GM21528 (cell line): ENCODE measurements around the gene VCP.
A peak's percentile ranks its signal among the peaks of the same experiment; 100 is the strongest.

Experiments
- ATAC-seq: cut with Tn5 transposase; IDR thresholded peaks from one replicate; pipeline ENCODE4 v1.9.1; 2021; ENCODE audit warnings: mild to moderate bottlenecking, moderate library complexity; ENCODE audit not compliant: unreplicated experiment, low FRiP score

The VCP gene

DNA sequence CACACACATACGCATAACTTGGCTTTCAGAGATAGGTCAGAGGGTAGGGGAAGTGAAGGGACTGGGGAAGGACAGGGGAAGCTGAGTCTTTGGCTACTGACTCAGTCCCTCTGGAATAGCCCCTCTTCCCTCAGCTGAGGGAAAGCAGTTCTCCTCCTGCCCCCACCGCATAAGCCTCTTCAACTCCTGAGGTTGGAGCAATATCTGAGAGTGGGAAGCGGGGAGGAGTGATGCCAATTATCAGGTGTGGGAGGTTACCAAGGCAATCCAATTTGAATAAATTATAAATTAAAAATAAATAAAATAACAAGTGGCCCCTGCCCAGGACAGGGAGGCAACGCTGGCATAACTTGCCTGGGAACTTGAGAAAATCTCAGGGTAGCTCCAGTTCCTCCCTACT is 32.2 kb upstream of the VCP start:
- no peak for ATAC-seq

DNA sequence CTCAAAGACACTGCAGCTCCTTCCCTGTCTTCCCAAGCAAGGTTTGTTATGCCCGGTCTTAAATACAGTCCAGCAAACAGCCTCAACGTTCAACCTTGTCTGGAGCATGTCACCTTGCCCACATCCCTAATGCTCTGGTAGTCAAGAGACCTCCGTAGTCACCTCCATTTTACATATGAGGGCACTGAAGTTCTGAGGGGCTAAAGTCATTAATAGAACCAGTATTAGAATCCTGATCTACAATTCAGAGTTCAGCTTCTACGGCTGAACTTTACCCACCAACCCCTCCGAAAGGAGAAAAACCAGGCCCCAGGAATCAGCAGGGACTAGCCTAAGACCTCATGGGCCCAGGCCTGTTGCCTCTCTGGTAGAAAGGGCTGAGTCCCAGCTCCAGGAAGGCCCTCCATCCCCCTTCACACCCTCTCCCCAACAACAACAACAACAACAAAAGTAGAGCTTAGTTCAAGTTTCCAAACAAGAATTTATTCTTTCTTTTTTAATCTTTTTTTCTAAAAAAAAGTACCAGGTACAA is 31.3 kb upstream of the VCP start:
- ATAC-seq: no peak

DNA sequence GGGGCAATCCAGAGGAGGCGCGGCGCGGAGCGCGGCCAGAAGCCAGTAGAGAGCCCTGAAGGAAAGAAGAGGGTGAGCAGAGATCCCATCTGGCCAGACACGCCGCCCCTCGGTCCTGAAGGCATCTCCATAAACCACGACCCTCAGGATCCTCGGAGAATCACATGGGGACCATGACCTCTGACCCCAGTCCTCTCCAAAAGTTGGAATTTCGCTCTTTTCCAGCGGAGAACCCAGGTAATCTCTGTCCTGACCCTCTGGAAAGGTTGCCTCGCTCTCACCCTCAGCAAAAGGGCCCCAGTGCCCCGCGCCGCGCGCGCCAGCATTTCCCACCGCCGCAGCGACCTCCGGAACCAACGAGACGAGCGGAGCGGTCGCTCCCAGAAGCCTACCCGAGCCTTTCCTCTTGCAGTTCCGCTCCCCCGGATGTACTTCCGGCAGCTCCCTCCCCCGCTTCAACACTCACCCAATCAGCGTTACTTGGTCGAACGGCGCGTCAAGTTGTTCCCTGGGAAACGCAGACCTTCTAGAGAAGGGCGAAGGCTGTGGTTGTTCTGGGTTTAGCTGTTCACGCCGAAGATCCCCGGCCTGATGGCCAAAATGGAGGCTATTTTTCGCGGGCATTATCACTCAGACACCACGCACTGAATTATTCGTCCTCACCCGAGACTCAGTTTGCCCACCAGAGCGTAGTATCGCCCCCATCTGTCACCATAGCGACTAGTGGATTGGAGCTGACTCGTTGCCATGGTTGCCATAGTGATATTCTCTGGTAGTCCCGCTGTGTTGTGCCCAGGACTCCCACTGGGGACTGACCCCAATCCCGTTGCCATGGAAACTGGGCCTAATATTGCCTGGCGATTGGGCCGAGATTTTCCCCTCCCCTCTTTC is 30.6 kb upstream of the VCP start, which contains the start of gene STOML2:
TSS of gene STOML2 (minus strand) at position 363 of the 891 bp plus-strand sequence. CDS start at position 326, 37 bp downstream.
- peak; percentile 83 for ATAC-seq

DNA sequence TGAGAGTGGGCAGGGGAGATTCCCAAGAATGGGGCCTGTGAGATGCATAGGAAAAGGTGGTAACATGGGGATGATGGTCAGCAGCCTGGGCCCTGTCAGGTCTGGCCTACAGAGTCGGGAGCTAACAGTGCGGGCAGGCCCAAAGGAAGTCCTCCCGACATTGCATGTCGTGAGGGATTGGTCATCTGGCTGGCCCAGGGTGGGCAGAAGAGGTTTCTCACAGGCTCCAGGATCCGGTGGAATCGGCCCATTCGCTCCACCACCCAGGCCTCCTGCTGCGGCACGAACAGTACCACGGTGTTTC is 30.0 kb upstream of the VCP start:
- peak; percentile 3 for ATAC-seq

DNA sequence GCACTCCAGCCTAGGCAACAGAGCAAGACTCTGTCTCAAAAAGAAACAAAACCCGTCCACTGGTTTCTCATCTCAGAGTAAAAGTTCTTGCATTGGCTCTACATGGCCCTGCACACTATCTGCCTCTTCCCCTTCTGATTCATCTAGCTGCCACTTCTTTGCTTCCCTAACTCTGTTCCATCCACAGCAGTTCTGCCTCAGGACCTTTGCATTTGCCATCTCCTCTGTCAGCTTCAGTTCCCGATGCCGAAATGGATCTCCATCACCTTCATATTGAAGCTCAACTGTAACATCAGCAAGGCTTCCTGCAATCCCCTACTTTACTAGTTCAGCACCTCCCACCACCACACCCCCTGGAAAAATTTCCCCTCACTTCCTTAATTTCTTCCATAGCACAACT is 25.1 kb upstream of the VCP start:
- no peak for ATAC-seq

DNA sequence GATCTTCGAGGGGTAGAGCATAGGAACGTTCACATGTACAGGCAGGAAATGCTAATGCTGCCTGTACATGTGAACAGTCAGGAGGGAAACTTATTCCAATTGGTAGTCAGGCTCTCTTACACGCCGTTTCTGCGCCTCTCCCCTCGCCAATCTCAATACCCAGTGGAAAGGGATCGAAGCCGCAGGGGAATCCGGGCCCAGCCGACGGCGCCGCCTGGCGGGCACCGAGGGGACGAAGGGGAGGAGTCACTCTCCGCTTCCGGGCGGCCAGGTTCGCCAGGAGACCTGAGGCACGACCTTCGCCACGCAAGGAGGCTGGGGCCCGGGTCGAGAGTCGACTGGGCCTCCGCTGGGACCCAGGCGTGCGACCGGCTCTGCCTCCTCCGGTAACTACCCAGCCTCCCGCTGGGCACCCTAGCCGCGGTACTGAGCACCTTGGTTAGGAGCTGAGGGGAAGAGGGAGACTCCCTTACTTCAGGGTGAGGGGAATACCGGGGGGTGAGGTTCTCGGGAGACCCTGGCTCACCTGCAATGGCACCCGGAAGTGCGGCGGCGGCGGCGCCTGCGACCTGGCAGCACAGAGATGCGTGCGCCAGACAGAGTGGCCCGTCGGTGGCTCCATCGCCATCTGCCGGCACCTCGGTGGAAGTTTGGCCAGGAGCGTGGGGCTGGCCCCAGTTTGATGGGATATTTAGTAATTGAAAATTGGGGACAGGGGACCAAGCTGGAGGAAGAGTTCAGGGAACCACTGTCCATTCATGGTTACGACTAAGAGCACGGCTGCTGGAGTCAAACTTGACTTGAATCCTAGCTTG is 23.8 kb upstream of the VCP start, which contains the start of gene PIGO:
TSS of gene PIGO (minus strand) at position 557 of the 815 bp plus-strand sequence. CDS start 1,026 bp downstream, outside the sequence.
- peak; percentile 86 for ATAC-seq

DNA sequence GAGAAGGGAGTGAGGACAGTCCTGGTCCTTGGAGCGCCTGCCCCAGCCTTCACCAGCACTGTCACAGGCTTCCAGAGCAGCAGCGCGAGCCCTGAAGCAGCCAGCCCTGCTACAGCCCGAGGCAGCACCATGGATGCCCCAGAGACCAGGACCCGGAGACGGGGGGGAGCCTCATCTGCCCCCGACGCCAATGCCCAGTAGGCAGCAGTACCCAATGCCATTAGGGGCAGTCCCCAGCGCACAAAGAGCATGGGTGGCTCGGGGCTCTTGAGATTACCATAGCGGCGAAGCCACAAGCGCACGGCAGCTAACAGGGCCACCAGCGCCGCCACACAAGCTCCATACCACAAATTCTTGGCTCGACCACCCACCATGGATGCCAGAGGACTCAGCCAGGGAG is 19.1 kb upstream of the VCP start:
- ATAC-seq: no peak

DNA sequence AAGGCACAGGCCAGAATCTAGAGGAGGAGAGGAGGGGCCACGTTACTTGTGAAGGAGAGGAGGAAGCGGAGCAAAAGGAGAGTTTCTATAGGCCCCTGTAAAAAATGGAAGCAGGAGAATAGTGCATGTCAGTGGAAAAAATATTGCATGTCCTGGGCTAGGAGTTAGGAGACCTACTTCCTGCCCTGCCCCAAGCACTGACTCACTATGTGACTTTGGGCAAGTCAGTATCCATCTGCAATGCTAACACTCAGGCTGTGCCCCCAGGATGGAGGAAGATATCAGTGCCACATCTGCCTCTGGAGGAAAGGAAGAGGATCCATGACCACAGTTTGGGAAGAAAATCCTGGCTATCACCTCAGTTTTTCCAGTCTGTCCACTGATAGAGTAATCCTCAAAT is 17.0 kb upstream of the VCP start:
- no peak for ATAC-seq

DNA sequence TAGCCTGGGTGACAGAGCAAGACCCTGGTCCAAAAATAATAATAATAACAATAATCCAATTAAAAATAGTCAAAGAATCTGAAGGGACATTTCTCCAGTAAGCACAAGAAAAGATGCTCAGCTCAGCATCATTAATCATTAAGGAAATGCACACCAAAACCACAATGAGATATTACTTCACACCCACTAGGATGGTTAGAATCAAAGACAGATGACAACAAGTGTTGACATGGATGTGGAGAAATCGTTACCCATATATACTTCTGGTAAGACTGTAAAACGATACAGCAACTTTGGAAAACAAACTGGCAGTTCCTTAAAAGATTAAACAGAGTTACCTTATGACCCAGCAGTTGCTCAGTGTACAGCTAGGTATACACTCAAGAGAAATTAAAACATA is 12.7 kb upstream of the VCP start:
- no peak for ATAC-seq

DNA sequence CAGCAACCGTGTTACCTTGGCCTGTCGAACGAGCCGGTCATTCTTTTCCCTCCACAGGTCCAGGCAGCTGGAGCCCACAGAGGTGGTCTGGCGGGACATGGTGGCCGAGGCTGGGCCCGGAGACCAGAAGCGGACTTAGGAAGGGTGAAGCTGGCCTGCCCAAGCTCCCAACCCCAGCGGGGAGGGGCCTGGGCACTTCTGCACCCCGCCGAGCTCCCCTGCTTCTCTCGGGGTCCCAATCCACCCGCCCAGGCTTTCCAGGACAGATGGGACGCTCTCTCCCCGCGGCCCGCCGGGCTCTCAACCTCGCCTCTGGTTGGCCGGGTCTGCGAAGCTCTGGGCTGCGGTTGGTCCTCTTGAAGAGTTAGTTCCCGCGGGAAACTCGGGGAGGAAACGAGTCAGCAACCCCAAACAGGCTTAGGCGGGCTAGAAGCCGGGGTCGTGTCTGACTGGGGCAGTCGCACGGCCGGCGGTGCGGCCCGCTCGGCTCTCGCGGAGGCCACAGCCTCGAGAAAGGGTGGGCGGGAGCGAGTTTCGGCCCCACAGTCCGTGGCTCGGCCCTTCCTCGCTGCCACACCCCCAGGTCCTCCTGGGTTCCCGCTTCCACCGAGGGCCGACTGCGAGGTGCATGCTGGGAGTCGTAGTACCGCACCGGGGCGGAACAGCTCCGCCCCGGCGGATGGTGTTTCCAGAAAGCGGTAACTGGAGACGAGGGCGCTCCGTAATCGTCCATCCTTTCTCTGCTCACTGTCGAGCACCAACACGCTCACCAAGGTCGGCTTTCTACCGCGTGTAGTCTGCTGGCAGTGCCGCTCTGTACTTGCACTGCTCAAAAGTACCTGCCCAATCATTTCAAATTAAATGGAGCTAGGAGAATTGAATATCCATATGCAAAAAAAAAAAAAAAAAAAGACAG is 7.3 kb upstream of the VCP start, which contains the start of gene FANCG:
TSS of gene FANCG (minus strand) at position 517 of the 916 bp plus-strand sequence. CDS start at position 99, 418 bp downstream.
- peak; percentile 83 for ATAC-seq

DNA sequence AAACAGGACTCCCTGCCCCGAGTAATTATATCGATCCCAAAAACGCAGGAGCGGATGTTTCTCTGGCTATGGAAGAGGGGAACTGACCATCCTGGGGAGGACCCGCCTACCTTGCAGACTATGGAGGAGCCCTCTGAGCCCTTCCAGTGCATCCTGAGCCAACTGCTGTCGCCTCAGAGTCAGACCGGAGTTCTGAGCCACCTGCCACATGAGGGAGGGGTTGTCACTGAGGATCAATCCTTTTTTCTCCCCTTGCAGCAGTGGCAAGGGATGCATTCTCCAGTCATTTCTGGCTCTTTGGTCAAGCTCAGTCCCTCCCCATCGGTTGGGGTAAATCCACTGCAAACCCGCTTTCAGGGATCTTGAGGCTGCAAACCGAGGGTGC is 6.6 kb upstream of the VCP start:
- ATAC-seq: peak; percentile 10

DNA sequence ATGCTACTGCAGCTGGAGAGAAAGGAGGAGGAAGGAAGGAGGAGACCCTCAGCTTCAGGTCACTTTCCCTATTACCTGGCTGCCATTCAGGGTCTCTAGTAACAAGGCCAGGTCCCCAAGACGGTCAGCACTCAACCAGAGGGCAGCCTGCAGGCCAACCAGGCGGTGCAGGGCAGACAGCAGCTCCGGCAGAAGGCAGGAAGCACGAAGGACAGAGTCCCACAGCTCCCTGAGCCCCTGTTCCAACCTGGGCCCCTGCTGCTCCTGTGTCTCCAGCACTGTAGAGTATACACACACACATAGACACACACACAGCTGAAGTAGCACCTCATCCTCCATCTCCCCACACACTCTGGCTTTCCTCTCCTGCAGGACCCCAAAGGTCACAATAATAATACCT is 5.6 kb upstream of the VCP start:
- ATAC-seq: no peak

DNA sequence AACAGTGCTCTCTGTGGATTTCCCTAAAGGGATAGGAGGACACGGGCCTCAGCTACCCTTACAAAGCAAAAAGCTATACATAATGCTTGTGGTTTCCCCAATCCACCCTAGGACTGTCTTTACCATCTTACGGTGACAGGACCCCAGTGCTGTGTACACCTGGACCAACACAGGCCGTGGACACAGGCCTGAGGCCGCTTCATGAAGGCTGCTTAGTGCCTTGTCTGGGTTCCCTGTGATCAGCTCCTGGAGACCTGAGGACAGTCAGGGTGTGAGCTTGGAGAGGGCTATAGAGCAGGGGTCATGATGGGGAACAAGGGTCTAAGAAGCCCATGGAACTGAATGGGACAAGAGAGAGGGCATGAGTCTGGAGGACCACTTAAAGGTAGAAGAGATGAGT is 4.4 kb upstream of the VCP start:
- ATAC-seq: no peak

DNA sequence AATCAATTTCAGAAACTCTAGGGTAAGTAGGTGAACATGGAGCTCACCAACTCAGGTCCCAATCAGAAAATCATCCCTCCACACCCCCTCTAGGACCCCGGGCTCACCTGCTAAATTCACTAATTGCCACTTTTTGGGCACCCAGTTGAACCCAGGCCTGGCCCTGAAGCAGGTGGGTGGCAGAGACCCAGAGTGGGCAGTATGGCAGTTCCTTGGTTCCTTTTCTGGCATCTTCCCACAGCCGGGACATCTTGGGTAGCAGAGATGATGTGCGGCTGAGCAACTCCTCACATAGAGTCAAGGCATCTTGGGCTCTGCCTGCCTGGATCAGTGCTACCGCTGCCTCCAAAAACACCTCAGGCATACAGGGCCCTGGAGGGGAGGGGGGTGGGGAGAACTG is 2.9 kb upstream of the VCP start:
- ATAC-seq: no peak

DNA sequence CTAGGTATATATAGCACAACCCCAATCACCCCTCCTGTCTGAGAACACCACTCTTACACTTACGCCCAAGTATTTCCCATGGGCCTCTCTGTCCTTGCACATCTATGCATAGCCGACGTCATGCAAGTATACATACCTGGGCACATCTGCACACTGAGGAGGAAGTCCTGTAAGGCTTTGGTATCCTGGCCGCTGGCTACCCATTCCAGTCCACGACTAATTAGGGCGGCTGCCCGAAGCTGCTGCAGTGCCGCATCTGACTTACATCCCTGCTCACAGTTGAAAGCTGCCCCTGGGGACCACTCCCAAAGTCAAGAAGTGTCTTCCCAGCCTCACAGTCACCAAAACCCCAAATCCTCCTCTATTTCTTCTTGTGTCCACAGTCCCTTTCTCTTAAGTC is 2.4 kb upstream of the VCP start:
- ATAC-seq: no peak

DNA sequence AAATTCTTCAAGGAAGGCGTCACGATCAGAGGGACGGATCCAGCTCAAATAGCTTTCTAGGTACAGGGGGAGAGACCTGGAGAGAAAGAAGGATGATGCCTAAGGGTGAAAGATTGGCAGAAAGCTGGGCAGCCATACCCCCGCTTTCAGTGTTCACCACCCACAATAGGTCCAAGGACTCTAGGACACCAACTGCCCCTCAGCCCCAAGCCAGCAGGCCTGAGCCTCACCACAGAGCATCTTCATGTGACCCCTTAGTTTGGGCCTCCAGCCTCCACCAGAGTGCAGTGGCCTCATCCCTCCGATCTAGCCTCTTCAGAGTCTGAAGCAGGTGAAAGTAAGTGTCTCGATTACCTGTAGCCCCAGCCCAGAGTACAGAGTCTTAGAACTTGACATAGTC is 1.7 kb upstream of the VCP start:
- no peak for ATAC-seq

DNA sequence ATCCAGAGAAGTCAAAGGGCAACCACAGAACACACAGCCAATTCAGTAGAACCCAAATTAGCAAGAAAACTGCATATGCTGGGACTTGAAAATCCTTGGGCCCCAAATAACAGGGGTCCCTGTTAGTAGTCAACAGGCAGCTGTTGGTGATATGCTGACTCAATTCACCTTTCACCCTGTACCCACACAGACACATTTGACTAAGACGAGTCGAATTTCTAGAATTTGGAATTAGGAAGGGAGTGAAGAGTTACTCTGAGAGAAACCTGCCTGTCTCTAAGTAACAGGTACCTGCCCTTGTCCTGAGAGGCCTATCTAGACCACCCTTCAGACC is 821 bp upstream of the VCP start:
- ATAC-seq: no peak

DNA sequence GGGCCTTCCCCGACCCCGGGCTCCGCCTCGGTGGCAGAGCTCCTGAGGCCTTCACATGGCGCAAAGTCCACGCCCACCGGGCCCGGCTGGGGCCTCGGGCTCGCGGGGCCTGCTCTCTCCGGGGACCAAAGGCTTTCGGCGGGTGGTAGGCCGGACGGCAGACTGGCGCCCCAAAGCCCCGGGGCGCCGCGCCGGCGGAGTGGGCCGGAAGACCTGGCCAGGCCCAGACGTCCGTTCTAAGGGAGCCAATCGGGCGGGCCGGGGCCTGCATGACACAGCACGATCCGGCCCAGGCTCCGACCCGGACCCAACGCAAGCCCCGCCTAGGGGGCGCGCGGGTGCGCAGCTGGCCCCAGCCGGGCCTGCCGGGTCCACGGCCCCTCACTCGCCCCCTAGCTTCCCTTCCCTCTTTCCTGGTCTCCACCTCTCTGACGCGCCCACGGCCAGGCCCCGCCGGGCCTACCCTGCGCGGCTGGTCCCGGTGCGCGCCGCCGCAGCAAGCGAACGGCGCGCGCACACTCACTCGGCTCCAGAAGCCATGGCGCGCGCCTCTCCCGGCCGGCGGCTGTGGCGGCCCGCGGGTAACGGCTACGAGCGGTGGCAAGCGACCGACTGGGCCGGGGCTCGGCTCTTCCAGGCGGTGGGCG is 488 bp downstream of the VCP start:
- peak; percentile 51 for ATAC-seq

DNA sequence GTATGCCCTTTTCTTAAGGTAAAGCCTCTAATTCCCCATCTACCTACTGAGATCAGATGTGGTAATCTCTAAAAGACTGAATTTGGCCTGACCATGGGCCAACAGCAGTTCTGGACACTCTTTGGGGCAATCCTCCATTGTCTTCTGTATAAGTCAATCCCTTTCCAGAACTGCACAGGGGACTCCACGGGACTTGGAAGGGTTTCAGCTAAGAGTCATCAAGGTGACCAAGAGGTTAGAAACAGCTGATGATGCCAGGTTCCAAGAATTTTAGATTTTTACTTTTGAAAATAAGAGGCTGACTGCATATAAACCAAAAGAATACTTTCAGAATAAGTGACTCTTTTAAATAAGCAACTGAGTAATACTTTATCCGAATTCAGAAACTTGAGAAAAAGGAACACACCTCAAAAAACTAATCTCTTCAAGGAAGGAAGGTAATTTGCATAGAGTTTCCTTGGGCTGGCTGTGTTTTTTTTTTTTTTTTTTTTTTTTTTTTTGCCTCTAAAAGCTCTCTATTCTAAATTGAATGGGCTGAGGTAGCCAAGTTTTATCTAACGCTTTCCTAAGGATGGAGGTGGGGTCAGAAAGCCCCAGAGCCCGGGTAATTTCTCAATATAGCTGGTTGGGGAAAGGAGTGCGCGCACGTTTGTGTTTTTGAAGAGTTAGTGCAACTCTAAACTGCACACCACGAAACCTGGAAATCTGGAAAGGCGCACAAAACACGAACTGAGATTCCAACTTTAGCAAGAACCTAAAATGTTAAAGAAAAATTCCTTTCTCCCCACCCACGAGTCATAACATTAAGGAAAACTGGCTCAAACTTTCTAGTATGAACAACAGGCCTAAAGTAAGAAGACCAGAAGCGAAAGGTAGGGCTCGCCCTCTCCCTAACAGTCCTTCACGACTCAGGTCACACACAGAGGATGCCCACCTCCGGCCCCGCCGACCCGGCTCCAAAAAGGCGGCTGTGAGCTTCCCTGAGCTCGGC is 1.3 kb downstream of the VCP start:
- ATAC-seq: no peak
